ENCODE data around the gene TBCB.
A peak's percentile ranks its signal among the peaks of the same experiment; 100 is the strongest.

TBCB gene

DNA sequence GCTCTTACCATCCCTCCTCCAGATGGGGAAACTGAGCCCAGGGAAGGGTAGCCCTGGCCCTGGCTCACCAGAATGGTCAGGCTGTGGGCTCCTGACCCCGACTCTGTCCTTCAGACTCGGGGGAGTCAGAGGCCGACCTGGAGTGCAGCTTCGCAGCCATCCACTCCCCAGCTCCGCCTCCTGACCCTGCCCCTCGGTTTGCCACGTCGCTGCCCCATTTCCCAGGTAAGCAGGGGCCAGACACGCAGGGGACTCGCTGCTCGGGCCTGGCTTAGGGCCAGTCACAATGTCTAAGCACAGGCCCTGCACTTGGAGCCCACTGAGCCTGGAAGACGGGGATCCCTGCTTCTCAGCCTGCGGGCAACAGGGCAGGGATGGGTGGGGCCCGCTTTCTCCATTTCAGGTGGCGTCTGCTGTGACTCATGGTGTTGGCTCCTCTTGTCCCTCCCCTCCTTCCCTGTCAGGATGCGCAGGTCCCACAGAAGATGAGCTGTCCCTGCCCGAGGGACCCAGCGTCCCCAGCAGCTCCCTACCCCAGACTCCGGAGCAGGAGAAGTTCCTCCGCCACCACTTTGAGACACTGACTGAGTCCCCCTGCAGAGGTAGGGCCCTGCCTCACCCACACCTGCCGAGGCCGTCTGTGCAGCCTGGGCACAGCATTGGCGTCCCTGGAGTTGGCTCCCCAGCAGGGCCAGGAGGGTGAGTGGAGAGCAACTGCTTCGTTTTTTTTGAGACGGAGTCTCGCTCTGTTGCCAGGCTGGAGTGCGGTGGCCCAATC, 13.5 kb upstream of the TBCB start:
- no peak for ATAC-seq

GRCh38 chr19:36103040-36103626, 12.1 kb upstream of the TBCB start:
- no peak for ATAC-seq
- TF ChIP-seq ZFP3 (CRISPR knock-in tag; IDR thresholded peaks at IDR 0.05) (no peak), TCF4 (CRISPR knock-in tag; IDR thresholded peaks at IDR 0.05; ENCODE audit: borderline replicate concordance) (no peak), PATZ1 (CRISPR knock-in tag; IDR thresholded peaks at IDR 0.05; ENCODE audit: borderline replicate concordance) (no peak), BACH2 (CRISPR knock-in tag; IDR thresholded peaks at IDR 0.05; ENCODE audit: borderline replicate concordance) (no peak), CSDC2 (CRISPR knock-in tag; IDR thresholded peaks at IDR 0.05) (no peak), PPARA (CRISPR knock-in tag; IDR thresholded peaks at IDR 0.05; ENCODE audit: borderline replicate concordance) (no peak), TOX (CRISPR knock-in tag; IDR thresholded peaks at IDR 0.05; ENCODE audit: borderline replicate concordance) (no peak), ZFP30 (CRISPR knock-in tag; IDR thresholded peaks at IDR 0.05) (no peak), ESRRG (CRISPR knock-in tag; IDR thresholded peaks at IDR 0.05) (no peak), ZNF565 (CRISPR knock-in tag; conservative IDR thresholded peaks at IDR 0.05; ENCODE audit: low read depth) (no peak), ZNF8 (CRISPR knock-in tag; IDR thresholded peaks at IDR 0.05) (no peak), ZNF70 (CRISPR knock-in tag; IDR thresholded peaks at IDR 0.05) (no peak), CREB5 (CRISPR knock-in tag; IDR thresholded peaks at IDR 0.05; ENCODE audit: low read depth) (no peak)
- TF ChIP-seq, protein P1, sequence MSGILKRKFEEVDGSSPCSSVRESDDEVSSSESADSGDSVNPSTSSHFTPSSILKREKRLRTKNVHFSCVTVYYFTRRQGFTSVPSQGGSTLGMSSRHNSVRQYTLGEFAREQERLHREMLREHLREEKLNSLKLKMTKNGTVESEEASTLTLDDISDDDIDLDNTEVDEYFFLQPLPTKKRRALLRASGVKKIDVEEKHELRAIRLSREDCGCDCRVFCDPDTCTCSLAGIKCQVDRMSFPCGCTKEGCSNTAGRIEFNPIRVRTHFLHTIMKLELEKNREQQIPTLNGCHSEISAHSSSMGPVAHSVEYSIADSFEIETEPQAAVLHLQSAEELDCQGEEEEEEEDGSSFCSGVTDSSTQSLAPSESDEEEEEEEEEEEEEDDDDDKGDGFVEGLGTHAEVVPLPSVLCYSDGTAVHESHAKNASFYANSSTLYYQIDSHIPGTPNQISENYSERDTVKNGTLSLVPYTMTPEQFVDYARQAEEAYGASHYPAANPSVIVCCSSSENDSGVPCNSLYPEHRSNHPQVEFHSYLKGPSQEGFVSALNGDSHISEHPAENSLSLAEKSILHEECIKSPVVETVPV (CRISPR knock-in tag; IDR thresholded peaks at IDR 0.05), result no peak
- TF ChIP-seq, protein P2, sequence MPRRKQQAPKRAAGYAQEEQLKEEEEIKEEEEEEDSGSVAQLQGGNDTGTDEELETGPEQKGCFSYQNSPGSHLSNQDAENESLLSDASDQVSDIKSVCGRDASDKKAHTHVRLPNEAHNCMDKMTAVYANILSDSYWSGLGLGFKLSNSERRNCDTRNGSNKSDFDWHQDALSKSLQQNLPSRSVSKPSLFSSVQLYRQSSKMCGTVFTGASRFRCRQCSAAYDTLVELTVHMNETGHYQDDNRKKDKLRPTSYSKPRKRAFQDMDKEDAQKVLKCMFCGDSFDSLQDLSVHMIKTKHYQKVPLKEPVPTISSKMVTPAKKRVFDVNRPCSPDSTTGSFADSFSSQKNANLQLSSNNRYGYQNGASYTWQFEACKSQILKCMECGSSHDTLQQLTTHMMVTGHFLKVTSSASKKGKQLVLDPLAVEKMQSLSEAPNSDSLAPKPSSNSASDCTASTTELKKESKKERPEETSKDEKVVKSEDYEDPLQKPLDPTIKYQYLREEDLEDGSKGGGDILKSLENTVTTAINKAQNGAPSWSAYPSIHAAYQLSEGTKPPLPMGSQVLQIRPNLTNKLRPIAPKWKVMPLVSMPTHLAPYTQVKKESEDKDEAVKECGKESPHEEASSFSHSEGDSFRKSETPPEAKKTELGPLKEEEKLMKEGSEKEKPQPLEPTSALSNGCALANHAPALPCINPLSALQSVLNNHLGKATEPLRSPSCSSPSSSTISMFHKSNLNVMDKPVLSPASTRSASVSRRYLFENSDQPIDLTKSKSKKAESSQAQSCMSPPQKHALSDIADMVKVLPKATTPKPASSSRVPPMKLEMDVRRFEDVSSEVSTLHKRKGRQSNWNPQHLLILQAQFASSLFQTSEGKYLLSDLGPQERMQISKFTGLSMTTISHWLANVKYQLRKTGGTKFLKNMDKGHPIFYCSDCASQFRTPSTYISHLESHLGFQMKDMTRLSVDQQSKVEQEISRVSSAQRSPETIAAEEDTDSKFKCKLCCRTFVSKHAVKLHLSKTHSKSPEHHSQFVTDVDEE (CRISPR knock-in tag; IDR thresholded peaks at IDR 0.05), result no peak

More for the DNA sequence above, 13.5 kb upstream of the TBCB start:
- TF ChIP-seq ZFP30 (CRISPR knock-in tag; IDR thresholded peaks at IDR 0.05), result no peak

DNA sequence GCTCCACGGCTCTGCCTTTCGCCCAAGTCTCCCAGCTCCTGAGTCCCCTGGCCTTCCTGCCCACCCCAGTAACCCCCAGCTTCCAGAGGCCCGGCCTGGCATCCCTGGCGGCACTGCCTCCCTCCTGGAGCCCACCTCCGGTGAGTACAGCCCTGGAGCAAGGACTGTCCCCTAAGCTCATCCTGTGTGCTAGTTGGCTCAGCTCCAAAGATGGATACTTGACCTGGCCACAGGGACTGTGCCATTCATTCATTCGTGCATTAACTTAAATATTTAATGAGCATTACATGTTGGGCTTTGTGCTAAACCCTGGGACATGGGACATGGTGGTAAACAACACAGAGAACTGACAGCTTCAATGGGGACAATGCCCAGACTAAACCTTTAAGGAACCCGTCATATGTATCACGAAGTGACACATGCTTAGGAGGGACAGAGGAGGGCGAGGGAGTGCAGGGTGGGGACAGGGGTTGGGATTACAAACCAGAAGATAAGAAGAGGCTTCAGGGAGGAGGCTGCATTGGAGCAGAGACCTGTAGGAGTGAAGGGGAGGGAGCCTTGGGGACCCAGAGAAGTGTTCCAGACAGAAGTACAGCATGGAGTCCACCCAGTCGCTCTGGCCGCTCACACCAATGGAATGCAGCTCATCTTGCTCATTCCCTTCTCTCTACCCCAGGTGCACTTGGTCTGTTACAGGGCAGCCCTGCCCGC, 11.3 kb upstream of the TBCB start:
- TF ChIP-seq, protein P2 (CRISPR knock-in tag; IDR thresholded peaks at IDR 0.05), result no peak
- TF ChIP-seq SNAI2 (CRISPR knock-in tag; IDR thresholded peaks at IDR 0.05), result no peak
- no peak for TF ChIP-seq OSR1 (CRISPR knock-in tag; IDR thresholded peaks at IDR 0.05)
- TF ChIP-seq PATZ1 (CRISPR knock-in tag; IDR thresholded peaks at IDR 0.05; ENCODE audit: borderline replicate concordance), result no peak
- no peak for TF ChIP-seq CREB5 (CRISPR knock-in tag; IDR thresholded peaks at IDR 0.05; ENCODE audit: low read depth)
- no peak for TF ChIP-seq ZNF70 (CRISPR knock-in tag; IDR thresholded peaks at IDR 0.05)
- TF ChIP-seq PPARA (CRISPR knock-in tag; IDR thresholded peaks at IDR 0.05; ENCODE audit: borderline replicate concordance), result no peak
- TF ChIP-seq ARNTL (CRISPR knock-in tag; IDR thresholded peaks at IDR 0.05; ENCODE audit: borderline replicate concordance, low read depth), result no peak
- TF ChIP-seq CSDC2 (CRISPR knock-in tag; IDR thresholded peaks at IDR 0.05), result no peak
- no peak for TF ChIP-seq ESRRG (CRISPR knock-in tag; IDR thresholded peaks at IDR 0.05)
- no peak for TF ChIP-seq ZNF8 (CRISPR knock-in tag; IDR thresholded peaks at IDR 0.05)
- TF ChIP-seq BACH2 (CRISPR knock-in tag; IDR thresholded peaks at IDR 0.05; ENCODE audit: borderline replicate concordance), result no peak
- peak; percentile 20; the same call in 2 of the 3 replicates for ATAC-seq
